Neural cell (in vitro differentiated cells): Measurements from ENCODE around the gene KLHDC8B. TPM values are rescaled to one million over a fixed set of nuclear protein-coding genes. Genes with fewer than 3 reads are reported as not detected.

Experiments
- H2AFZ ChIP-seq: fragments of 200-600, 300-800 bp; sonication (generic), shearing (Covaris generic); 2 replicates; pipeline ENCODE4 v1.6.0; 2014; ENCODE audit warnings: low read depth, mild to moderate bottlenecking, antibody characterized with exemption, low read length, moderate library complexity
- H3F3A ChIP-seq: fragments of 200-600 bp; shearing (Covaris generic); 2 replicates; pipeline ENCODE4 v1.6.1; 2016; ENCODE audit warnings: mild to moderate bottlenecking, moderate library complexity, mixed read lengths, antibody characterized with exemption, low read length; ENCODE audit not compliant: insufficient read depth, poor library complexity, severe bottlenecking
- H3K27ac ChIP-seq: fragments of 200-600, 300-800 bp; sonication (generic), shearing (Covaris generic); 2 replicates; pipeline ENCODE4 v1.5.1; 2014; ENCODE audit warnings: mild to moderate bottlenecking, low read length, moderate library complexity
- H3K27me3 ChIP-seq: fragments of 300-800, 200-600 bp; sonication (generic), shearing (Covaris generic); 2 replicates; pipeline ENCODE4 v1.6.0; 2014; ENCODE audit warnings: mild to moderate bottlenecking, low read depth, low read length, moderate library complexity; ENCODE audit not compliant: insufficient read depth
- H3K36me3 ChIP-seq: fragments of 300-800, 200-600 bp; sonication (generic), shearing (Covaris generic); 2 replicates; pipeline ENCODE4 v1.5.1; 2014; ENCODE audit warnings: mild to moderate bottlenecking, antibody characterized with exemption, low read length, moderate library complexity; ENCODE audit not compliant: insufficient read depth
- H3K4me2 ChIP-seq: fragments of 300-800, 200-600 bp; sonication (generic), shearing (Covaris generic); 2 replicates; pipeline ENCODE4 v1.6.0; 2014; ENCODE audit warnings: mild to moderate bottlenecking, low read length
- H3K4me3 ChIP-seq: fragments of 300-800, 200-600 bp; sonication (generic), shearing (Covaris generic); 2 replicates; pipeline ENCODE4 v1.5.1; 2014; ENCODE audit warnings: mild to moderate bottlenecking, low read length, moderate library complexity
- H3K79me2 ChIP-seq: fragments of 200-600 bp; shearing (Covaris generic); replicated peaks from 2 replicates; pipeline ENCODE4 v1.6.0; 2014; ENCODE audit warnings: mild to moderate bottlenecking, low read length, moderate library complexity; ENCODE audit not compliant: insufficient read depth
- H3K9ac ChIP-seq: fragments of 300-800, 200-600 bp; sonication (generic), shearing (Covaris generic); 2 replicates; pipeline ENCODE4 v1.6.1; 2016; ENCODE audit warnings: mild to moderate bottlenecking, low read length, mixed read lengths
- H3K9me2 ChIP-seq: fragments of 200-600 bp; shearing (Covaris generic); 2 replicates; pipeline ENCODE4 v1.6.1; 2016; ENCODE audit warnings: mild to moderate bottlenecking, low read length, mixed read lengths; ENCODE audit not compliant: insufficient read depth
- H3K9me3 ChIP-seq: fragments of 200-600, 300-800 bp; sonication (generic), shearing (Covaris generic); 2 replicates; pipeline ENCODE4 v1.6.1; 2016; ENCODE audit warnings: mild to moderate bottlenecking, mixed run types, low read length, moderate library complexity, mixed read lengths
- H4K20me1 ChIP-seq: fragments of 200-600 bp; shearing (Covaris generic); 2 replicates; pipeline ENCODE4 v1.6.1; 2016; ENCODE audit warnings: mild to moderate bottlenecking, mixed run types; ENCODE audit not compliant: insufficient read depth
- EP300 ChIP-seq: fragments of 450-650 bp; conservative IDR thresholded peaks from 2 replicates; pipeline ENCODE4 v1.6.1; 2014; ENCODE audit warnings: antibody characterized with exemption, mild to moderate bottlenecking, moderate library complexity; ENCODE audit not compliant: poor library complexity, severe bottlenecking
- EZH2 ChIP-seq: fragments of 200-600, 300-800 bp; shearing (Covaris generic), sonication (generic); IDR thresholded peaks from 2 replicates; pipeline ENCODE4 v1.6.1; 2014; ENCODE audit warnings: antibody characterized with exemption, low read length, borderline replicate concordance, mild to moderate bottlenecking; ENCODE audit not compliant: insufficient read depth, poor library complexity, severe bottlenecking
- MXI1 ChIP-seq: fragments of 450-650 bp; conservative IDR thresholded peaks from 2 replicates; pipeline ENCODE4 v1.6.1; 2014; ENCODE audit warnings: antibody characterized with exemption, mild to moderate bottlenecking; ENCODE audit not compliant: poor library complexity, severe bottlenecking
- POLR2AphosphoS5 ChIP-seq: IDR thresholded peaks from 2 replicates; pipeline ENCODE4 v1.6.1; 2012
- RAD21 ChIP-seq: fragments of 450-650 bp; conservative IDR thresholded peaks from 2 replicates; pipeline ENCODE4 v1.6.1; 2014; ENCODE audit warnings: antibody characterized with exemption, mild to moderate bottlenecking, moderate library complexity
- SMC3 ChIP-seq: fragments of 450-650 bp; conservative IDR thresholded peaks from 2 replicates; pipeline ENCODE4 v1.6.1; 2014; ENCODE audit warnings: antibody characterized with exemption, mild to moderate bottlenecking, moderate library complexity; ENCODE audit not compliant: poor library complexity
- TAF1 ChIP-seq: IDR thresholded peaks from 2 replicates; pipeline ENCODE4 v1.6.1; 2012; ENCODE audit warnings: low read depth
- polyA plus RNA-seq: library from polyadenylated mRNA; depleted of rRNA; stranded (reverse); fragments of >200 nt; gene quantifications from 2 replicates; pipeline ENCODE4 v1.2.3, GENCODE V29; 2014
- TF ChIP-seq, protein P1 (sequence below): fragments of 450-650 bp; IDR thresholded peaks from 2 replicates; pipeline ENCODE4 v1.5.1; 2014; ENCODE audit warnings: antibody characterized with exemption, mild to moderate bottlenecking, moderate library complexity; ENCODE audit not compliant: poor library complexity, severe bottlenecking
- TF ChIP-seq, protein P2 (sequence below): IDR thresholded peaks from 2 replicates; pipeline ENCODE4 v1.6.1; 2012; ENCODE audit warnings: borderline replicate concordance

Gene KLHDC8B
- polyA plus RNA-seq, 1 donor from 2014 or later, result 65.1 TPM

- Histone ChIP-seq H3K79me2 (peaks cover 15% of the 10 kb centered on the region), H3K4me2 (no peak overlapping the region), H3K4me3 (no peak overlapping the region), H3F3A (no peaks in the 10 kb centered on the region), H3K36me3 (no peaks in the 10 kb centered on the region), H2AFZ (no peak overlapping the region), H3K9me2 (no peaks in the 10 kb centered on the region), H3K27me3 (no peaks in the 10 kb centered on the region), H3K27ac (no peak overlapping the region), H3K9me3 (no peaks in the 10 kb centered on the region), H3K9ac (no peak overlapping the region), H4K20me1 (no peaks in the 10 kb centered on the region)
- TF ChIP-seq EZH2, result no peak
- no peak for TF ChIP-seq SMC3
- no peak for TF ChIP-seq MXI1
- TF ChIP-seq TAF1, result no peak
Measured at GRCh38 chr3:49123687-49124086, 47.7 kb upstream of the KLHDC8B start.

DNA sequence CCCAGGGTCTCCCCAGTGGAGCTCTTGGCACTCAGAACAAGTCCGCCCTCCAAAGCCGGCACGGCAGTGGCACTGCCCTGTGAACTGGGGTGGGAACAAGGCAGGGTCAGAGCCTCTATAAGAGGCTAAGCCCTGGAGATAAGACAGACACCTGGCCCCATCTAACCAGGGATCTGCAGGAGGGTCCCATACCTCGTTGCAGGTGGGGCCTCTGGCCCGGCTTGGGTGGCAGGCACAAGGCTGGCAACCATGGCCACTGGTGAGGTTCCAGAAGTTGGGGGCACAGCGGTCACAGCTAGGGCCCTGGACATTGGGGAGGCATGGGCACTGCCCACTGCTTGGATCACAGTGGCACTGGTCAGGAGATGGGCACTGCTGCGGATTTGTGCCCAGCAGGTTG lies 47.2 kb upstream of the KLHDC8B start:
- no peaks in the 10 kb centered on the region for H3F3A ChIP-seq
- no peaks in the 10 kb centered on the region for H3K9me3 ChIP-seq
- no peaks in the 10 kb centered on the region for H3K36me3 ChIP-seq
- H3K27me3 ChIP-seq, result no peaks in the 10 kb centered on the region
- no peaks in the 10 kb centered on the region for H3K9me2 ChIP-seq
- no peak overlapping the region for H3K27ac ChIP-seq
- H2AFZ ChIP-seq, result no peak overlapping the region
- H3K4me3 ChIP-seq, result no peak overlapping the region
- no peak overlapping the region for H3K9ac ChIP-seq
- no peaks in the 10 kb centered on the region for H4K20me1 ChIP-seq
- H3K79me2 ChIP-seq, result peaks cover 9% of the 10 kb centered on the region
- TF ChIP-seq POLR2AphosphoS5, result no peak
- TF ChIP-seq SMC3, result no peak
- TF ChIP-seq TAF1, result no peak
- no peak for TF ChIP-seq MXI1
- TF ChIP-seq EZH2, result no peak
- TF ChIP-seq, protein P1, sequence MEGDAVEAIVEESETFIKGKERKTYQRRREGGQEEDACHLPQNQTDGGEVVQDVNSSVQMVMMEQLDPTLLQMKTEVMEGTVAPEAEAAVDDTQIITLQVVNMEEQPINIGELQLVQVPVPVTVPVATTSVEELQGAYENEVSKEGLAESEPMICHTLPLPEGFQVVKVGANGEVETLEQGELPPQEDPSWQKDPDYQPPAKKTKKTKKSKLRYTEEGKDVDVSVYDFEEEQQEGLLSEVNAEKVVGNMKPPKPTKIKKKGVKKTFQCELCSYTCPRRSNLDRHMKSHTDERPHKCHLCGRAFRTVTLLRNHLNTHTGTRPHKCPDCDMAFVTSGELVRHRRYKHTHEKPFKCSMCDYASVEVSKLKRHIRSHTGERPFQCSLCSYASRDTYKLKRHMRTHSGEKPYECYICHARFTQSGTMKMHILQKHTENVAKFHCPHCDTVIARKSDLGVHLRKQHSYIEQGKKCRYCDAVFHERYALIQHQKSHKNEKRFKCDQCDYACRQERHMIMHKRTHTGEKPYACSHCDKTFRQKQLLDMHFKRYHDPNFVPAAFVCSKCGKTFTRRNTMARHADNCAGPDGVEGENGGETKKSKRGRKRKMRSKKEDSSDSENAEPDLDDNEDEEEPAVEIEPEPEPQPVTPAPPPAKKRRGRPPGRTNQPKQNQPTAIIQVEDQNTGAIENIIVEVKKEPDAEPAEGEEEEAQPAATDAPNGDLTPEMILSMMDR, result no peak
- H3K4me2 ChIP-seq, result no peak overlapping the region

DNA sequence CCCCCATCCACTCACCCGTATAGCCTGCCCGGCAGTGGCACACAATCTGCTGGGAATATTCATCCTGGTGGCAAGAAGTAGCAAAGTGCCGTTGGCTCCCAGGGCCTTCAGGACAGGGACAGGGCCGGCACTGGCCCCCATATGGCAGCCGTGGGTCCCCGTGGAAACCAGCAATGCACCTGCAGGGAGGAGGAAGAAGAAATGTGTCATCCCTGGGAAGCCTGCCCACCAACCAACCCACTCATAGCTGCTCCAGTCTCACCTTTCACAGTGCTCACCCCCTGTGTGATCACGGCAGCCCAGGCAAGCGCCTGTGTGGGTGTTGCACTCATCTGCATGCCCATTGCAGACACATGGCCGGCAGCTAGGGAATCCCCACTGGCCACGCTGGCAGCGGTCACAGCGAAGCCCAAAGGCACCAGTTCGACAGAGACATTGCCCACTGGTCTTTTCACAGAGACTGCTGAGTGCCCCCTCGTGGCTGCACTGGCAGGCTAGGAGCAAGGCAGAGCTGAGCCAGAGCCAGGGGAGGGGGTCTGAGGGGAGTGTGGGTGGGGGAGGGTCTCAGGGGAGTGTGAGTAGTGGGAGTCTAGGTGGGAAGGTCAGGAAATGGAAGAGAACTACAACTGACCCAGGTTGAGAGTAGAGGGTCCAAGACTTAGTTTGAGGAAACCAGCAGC lies 46.3 kb upstream of the KLHDC8B start:
- no peaks in the 10 kb centered on the region for H4K20me1 ChIP-seq
- no peak overlapping the region for H2AFZ ChIP-seq
- no peaks in the 10 kb centered on the region for H3K9me3 ChIP-seq
- H3K9ac ChIP-seq, result no peak overlapping the region
- no peaks in the 10 kb centered on the region for H3K9me2 ChIP-seq
- no peak overlapping the region for H3K27ac ChIP-seq
- H3F3A ChIP-seq, result no peaks in the 10 kb centered on the region
- no peaks in the 10 kb centered on the region for H3K36me3 ChIP-seq
- H3K79me2 ChIP-seq, result peaks cover under 1% of the 10 kb centered on the region
- H3K4me2 ChIP-seq, result no peak overlapping the region
- TF ChIP-seq MXI1, result no peak
- TF ChIP-seq SMC3, result no peak
- TF ChIP-seq TAF1, result no peak
- no peak for TF ChIP-seq EZH2
- H3K4me3 ChIP-seq, result no peak overlapping the region
- H3K27me3 ChIP-seq, result no peaks in the 10 kb centered on the region

DNA sequence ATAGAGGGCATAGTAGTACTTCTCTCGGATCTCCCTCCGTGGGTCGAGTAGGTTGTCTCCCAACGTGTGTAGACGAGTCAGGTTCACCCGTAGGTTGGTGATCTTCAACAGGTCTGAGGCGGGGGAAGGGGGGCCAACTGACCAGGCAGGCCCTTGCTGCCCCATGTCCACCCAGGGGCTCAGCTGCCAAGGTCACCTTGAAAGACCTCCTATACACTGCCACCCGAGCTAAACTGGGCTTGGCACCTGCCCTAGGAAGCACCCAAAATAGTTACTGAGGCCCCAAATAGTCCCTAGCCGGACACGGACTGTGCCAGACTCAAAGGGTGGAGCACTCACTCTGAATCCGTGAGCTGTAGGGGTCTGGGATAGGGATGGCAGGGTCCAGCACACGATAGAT lies 40.4 kb upstream of the KLHDC8B start:
- H3K27me3 ChIP-seq, result no peaks in the 10 kb centered on the region
- H3K4me3 ChIP-seq, result no peak overlapping the region
- H3K4me2 ChIP-seq, result no peak overlapping the region
- no peak overlapping the region for H3K9ac ChIP-seq
- H3F3A ChIP-seq, result no peaks in the 10 kb centered on the region
- no peaks in the 10 kb centered on the region for H3K9me2 ChIP-seq
- no peak for TF ChIP-seq RAD21
- TF ChIP-seq MXI1, result no peak
- TF ChIP-seq SMC3, result no peak
- TF ChIP-seq POLR2AphosphoS5, result no peak
- TF ChIP-seq EP300, result no peak
- TF ChIP-seq, protein P2, sequence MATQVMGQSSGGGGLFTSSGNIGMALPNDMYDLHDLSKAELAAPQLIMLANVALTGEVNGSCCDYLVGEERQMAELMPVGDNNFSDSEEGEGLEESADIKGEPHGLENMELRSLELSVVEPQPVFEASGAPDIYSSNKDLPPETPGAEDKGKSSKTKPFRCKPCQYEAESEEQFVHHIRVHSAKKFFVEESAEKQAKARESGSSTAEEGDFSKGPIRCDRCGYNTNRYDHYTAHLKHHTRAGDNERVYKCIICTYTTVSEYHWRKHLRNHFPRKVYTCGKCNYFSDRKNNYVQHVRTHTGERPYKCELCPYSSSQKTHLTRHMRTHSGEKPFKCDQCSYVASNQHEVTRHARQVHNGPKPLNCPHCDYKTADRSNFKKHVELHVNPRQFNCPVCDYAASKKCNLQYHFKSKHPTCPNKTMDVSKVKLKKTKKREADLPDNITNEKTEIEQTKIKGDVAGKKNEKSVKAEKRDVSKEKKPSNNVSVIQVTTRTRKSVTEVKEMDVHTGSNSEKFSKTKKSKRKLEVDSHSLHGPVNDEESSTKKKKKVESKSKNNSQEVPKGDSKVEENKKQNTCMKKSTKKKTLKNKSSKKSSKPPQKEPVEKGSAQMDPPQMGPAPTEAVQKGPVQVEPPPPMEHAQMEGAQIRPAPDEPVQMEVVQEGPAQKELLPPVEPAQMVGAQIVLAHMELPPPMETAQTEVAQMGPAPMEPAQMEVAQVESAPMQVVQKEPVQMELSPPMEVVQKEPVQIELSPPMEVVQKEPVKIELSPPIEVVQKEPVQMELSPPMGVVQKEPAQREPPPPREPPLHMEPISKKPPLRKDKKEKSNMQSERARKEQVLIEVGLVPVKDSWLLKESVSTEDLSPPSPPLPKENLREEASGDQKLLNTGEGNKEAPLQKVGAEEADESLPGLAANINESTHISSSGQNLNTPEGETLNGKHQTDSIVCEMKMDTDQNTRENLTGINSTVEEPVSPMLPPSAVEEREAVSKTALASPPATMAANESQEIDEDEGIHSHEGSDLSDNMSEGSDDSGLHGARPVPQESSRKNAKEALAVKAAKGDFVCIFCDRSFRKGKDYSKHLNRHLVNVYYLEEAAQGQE, result no peak
- H3K36me3 ChIP-seq, result no peaks in the 10 kb centered on the region
- no peaks in the 10 kb centered on the region for H3K79me2 ChIP-seq
- no peak overlapping the region for H3K27ac ChIP-seq
- no peaks in the 10 kb centered on the region for H4K20me1 ChIP-seq
- H2AFZ ChIP-seq, result no peak overlapping the region
- H3K9me3 ChIP-seq, result no peaks in the 10 kb centered on the region
